Colonic mucosa (tissue), 4 donors: ENCODE results near the gene LSM14A. TPM values are rescaled to one million over a fixed set of nuclear protein-coding genes. Genes with fewer than 3 reads are reported as not detected.

ENCODE experiments used
- DNase-seq: peaks from one replicate; pipeline ENCODE4 v3.0.0-alpha.2; 2020
- H3K27ac ChIP-seq: fragments of 200-600 bp; one replicate; pipeline ENCODE4 v1.8.0; 2021
- H3K27me3 ChIP-seq: fragments of 200-600 bp; one replicate; pipeline ENCODE4 v1.8.0; 2021
- H3K36me3 ChIP-seq: fragments of 200-600 bp; one replicate; pipeline ENCODE4 v1.8.0; 2021
- H3K4me1 ChIP-seq: fragments of 200-600 bp; one replicate; pipeline ENCODE4 v1.8.0; 2021; ENCODE audit warnings: mild to moderate bottlenecking
- H3K4me3 ChIP-seq: fragments of 200-600 bp; one replicate; pipeline ENCODE4 v1.8.0; 2021
- H3K9ac ChIP-seq, 2 donors: one replicate each; pipeline ENCODE4 v1.7.0; 2013; ENCODE audit warnings: control low read depth in 2 of 2, low read depth in 2 of 2, low read length in 2 of 2
- H3K9me3 ChIP-seq: fragments of 200-600 bp; one replicate; pipeline ENCODE4 v1.8.0; 2021
- CTCF ChIP-seq: fragments of 200-600 bp; IDR thresholded peaks from one replicate; pipeline ENCODE4 v1.8.0; 2022; ENCODE audit warnings: antibody characterized with exemption, mild to moderate bottlenecking
- intact Hi-C: fragments of 100-400 bp; cut with DNase I; formaldehyde crosslinking; loops from one replicate; pipeline ENCODE4 v1.14.1; 2022
- total RNA-seq, 2 donors: library from RNA; stranded (reverse); fragmentation: NEBNext Ultra II Directional in 1 of 2; extraction: Animal tissue kit (Norgen Biotek cat#: 25700) in 1 of 2; gene quantifications; one replicate each; pipeline ENCODE4 v1.2.1, GENCODE V29; 2021
- donor health status: healthy.
- donor health status: DM: no; HTN: no; CAD: no.
- donor health status: DM: no; HTN: no; CAD: no.

The LSM14A gene
- total RNA-seq, 2 donors from 2014 or later = 80.5 to 105 TPM

- peak; percentile 75 for DNase-seq
- no peaks in the 10 kb centered on the region for H3K27me3 ChIP-seq
- H3K9me3 ChIP-seq = no peaks in the 10 kb centered on the region
- no peak overlapping the region for H3K27ac ChIP-seq
- H3K36me3 ChIP-seq = peaks cover 24% of the 10 kb centered on the region
- intact Hi-C loops = no loop called here
- H3K4me3 ChIP-seq = no peak overlapping the region
- peak; percentile 61 for TF ChIP-seq CTCF
- H3K9ac ChIP-seq = no peak overlapping the region
- H3K4me1 ChIP-seq = no peaks in the 10 kb centered on the region
Measured at GRCh38 chr19:34220472-34221063, 48.3 kb downstream of the LSM14A start.

DNA sequence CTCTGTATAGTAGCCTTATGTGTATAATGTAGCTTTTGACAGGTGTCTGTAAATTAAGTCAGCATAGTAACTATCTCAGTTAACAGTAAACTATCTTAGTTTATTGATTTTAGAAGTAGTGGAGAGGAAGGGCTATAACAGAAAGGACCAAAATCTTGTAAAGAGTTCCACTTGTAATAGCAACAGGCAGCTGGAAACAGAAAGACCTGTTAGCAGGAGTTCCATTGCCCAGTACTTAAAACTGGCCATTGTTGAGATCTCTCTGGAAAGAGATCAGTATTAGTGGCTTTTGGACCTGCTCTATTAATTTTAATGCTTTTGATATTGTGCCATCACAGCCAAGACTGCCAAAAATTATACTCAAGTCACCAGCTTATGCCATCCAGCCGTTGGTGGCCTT, 50.1 kb downstream of the LSM14A start:
- TF ChIP-seq CTCF = no peak
- no peak for DNase-seq
- peaks cover 24% of the 10 kb centered on the region for H3K36me3 ChIP-seq
- no peak overlapping the region for H3K27ac ChIP-seq
- intact Hi-C loops = no loop called here
- H3K4me1 ChIP-seq = no peaks in the 10 kb centered on the region
- H3K9me3 ChIP-seq = no peaks in the 10 kb centered on the region
- H3K9ac ChIP-seq = no peak overlapping the region
- no peaks in the 10 kb centered on the region for H3K27me3 ChIP-seq
- H3K4me3 ChIP-seq = no peak overlapping the region

- no peak for DNase-seq
- Histone ChIP-seq H3K9ac (no peak overlapping the region), H3K27ac (no peak overlapping the region), H3K9me3 (no peaks in the 10 kb centered on the region), H3K27me3 (no peaks in the 10 kb centered on the region), H3K4me3 (no peak overlapping the region), H3K4me1 (no peaks in the 10 kb centered on the region), H3K36me3 (peaks cover 22% of the 10 kb centered on the region)
- intact Hi-C loops = no loop called here
- TF ChIP-seq CTCF = no peak
Measured at GRCh38 chr19:34224996-34225658, 52.8 kb downstream of the LSM14A start.

- H3K27me3 ChIP-seq = no peaks in the 10 kb centered on the region
- no peak for TF ChIP-seq CTCF
- intact Hi-C loops = no loop called here
- H3K4me3 ChIP-seq = no peak overlapping the region
- no peaks in the 10 kb centered on the region for H3K9me3 ChIP-seq
- H3K27ac ChIP-seq = no peak overlapping the region
- no peak for DNase-seq
- H3K9ac ChIP-seq = no peak overlapping the region
- H3K36me3 ChIP-seq = peaks cover 17% of the 10 kb centered on the region
- H3K4me1 ChIP-seq = no peaks in the 10 kb centered on the region
Measured at GRCh38 chr19:34225659-34226015, 53.3 kb downstream of the LSM14A start.

- no peaks in the 10 kb centered on the region for H3K9me3 ChIP-seq
- no peaks in the 10 kb centered on the region for H3K27me3 ChIP-seq
- H3K36me3 ChIP-seq = peaks cover 15% of the 10 kb centered on the region
- H3K9ac ChIP-seq = no peak overlapping the region
- no peak for DNase-seq
- intact Hi-C loops = no loop called here
- H3K4me1 ChIP-seq = no peaks in the 10 kb centered on the region
- TF ChIP-seq CTCF = no peak
- no peak overlapping the region for H3K4me3 ChIP-seq
- H3K27ac ChIP-seq = no peak overlapping the region
Measured at GRCh38 chr19:34226036-34226435, 53.7 kb downstream of the LSM14A start.
